Vagina (tissue), 2 donors: ENCODE measurements around the gene NEB. TPM values are rescaled to one million over a fixed set of nuclear protein-coding genes. Genes with fewer than 3 reads are reported as not detected.

Experiments
- DNase-seq, 2 donors: peaks; one replicate each; pipeline ENCODE4 v3.0.0-alpha.2; 2017; ENCODE audit errors: extremely low spot score in 2 of 2
- H3K27ac ChIP-seq: fragments of 200-600 bp; sonication (generic); one replicate; pipeline ENCODE4 v1.5.1; 2019
- H3K27me3 ChIP-seq: fragments of 200-600 bp; sonication (generic); one replicate; pipeline ENCODE4 v1.5.1; 2019
- H3K36me3 ChIP-seq, 2 donors: fragments of 200-600 bp; sonication (generic); one replicate each; pipeline ENCODE4 v1.5.1; 2017 to 2019
- H3K4me1 ChIP-seq: fragments of 200-600 bp; sonication (generic); one replicate; pipeline ENCODE4 v1.5.1; 2019
- H3K4me3 ChIP-seq, 2 donors: fragments of 200-600 bp; sonication (generic); 1 replicate in 1 of 2; 2 replicates in 1 of 2; pipeline ENCODE4 v1.5.1; 2016 to 2019
- H3K9me3 ChIP-seq: fragments of 200-600 bp; sonication (generic); one replicate; pipeline ENCODE4 v1.5.1; 2019
- CTCF ChIP-seq, 3 experiments: fragments of 450-650 bp in 2 of 3; fragments of 200-600 bp in 1 of 3; sonication (generic) in 1 of 3; IDR thresholded peaks; one replicate each; pipeline ENCODE4 v1.5.1; 2017 to 2019; ENCODE audit warnings: antibody characterized with exemption in 3 of 3, mild to moderate bottlenecking in 2 of 3, moderate library complexity in 2 of 3
- POLR2A ChIP-seq, 2 donors: fragments of 450-650 bp; IDR thresholded peaks; one replicate each; pipeline ENCODE4 v1.6.1; 2017; ENCODE audit warnings: antibody characterized with exemption in 2 of 2, mild to moderate bottlenecking in 2 of 2, moderate library complexity in 2 of 2
- POLR2AphosphoS5 ChIP-seq, 2 donors: sonication (generic); formaldehyde crosslinking; IDR thresholded peaks; one replicate each; pipeline ENCODE4 v1.9.0; 2017; ENCODE audit warnings: antibody characterized with exemption in 2 of 2, mild to moderate bottlenecking in 2 of 2, low read depth in 1 of 2; ENCODE audit not compliant: insufficient read depth in 1 of 2
- intact Hi-C: fragments of 100-400 bp; cut with DNase I; formaldehyde crosslinking; loops from one replicate; pipeline ENCODE4 v1.15.1; 2023
- total RNA-seq: library from RNA; depleted of rRNA; stranded (reverse); fragments of >200 nt; gene quantifications from one replicate; pipeline ENCODE4 v1.2.3, GENCODE V29; 2016

NEB gene
- total RNA-seq, 1 donor from 2014 or later, result 0.98 TPM

GRCh38 chr2:151728804-151729414 lies 5.4 kb downstream of the NEB start:
- DNase-seq, result no peak
- intact Hi-C loops, result no loop called here
- Histone ChIP-seq H3K27me3 (no peaks in the 10 kb centered on the region), H3K27ac (no peak overlapping the region), H3K4me3 (no peak overlapping the region), H3K9me3 (no peaks in the 10 kb centered on the region), H3K36me3 (no peaks in the 10 kb centered on the region), H3K4me1 (no peaks in the 10 kb centered on the region)
- TF ChIP-seq CTCF (IDR thresholded peaks at IDR 0.05) (no peak), POLR2A (IDR thresholded peaks at IDR 0.05) (no peak), POLR2AphosphoS5 (IDR thresholded peaks at IDR 0.05; ENCODE audit: insufficient read depth in 1 of 2, low read depth in 1 of 2) (no peak)

- Histone ChIP-seq H3K4me1 (no peaks in the 10 kb centered on the region), H3K4me3 (no peak overlapping the region), H3K9me3 (no peaks in the 10 kb centered on the region), H3K36me3 (no peaks in the 10 kb centered on the region), H3K27me3 (no peaks in the 10 kb centered on the region), H3K27ac (no peak overlapping the region)
- intact Hi-C loops, result no loop called here
- TF ChIP-seq CTCF (IDR thresholded peaks at IDR 0.05) (no peak), POLR2AphosphoS5 (IDR thresholded peaks at IDR 0.05; ENCODE audit: insufficient read depth in 1 of 2, low read depth in 1 of 2) (no peak), POLR2A (IDR thresholded peaks at IDR 0.05) (no peak)
- DNase-seq, result no peak
Observed at GRCh38 chr2:151727593-151728552, 6.4 kb downstream of the NEB start.

GRCh38 chr2:151721161-151721560 lies 13.1 kb downstream of the NEB start:
- intact Hi-C loops, result no loop called here
- H3K9me3 ChIP-seq, result no peaks in the 10 kb centered on the region
- TF ChIP-seq POLR2A (IDR thresholded peaks at IDR 0.05), result no peak
- no peak for TF ChIP-seq POLR2AphosphoS5 (IDR thresholded peaks at IDR 0.05; ENCODE audit: insufficient read depth in 1 of 2, low read depth in 1 of 2)
- TF ChIP-seq CTCF (IDR thresholded peaks at IDR 0.05), result no peak

GRCh38 chr2:151720521-151720920 lies 13.8 kb downstream of the NEB start:
- no peak overlapping the region for H3K27ac ChIP-seq
- DNase-seq, result no peak
- TF ChIP-seq POLR2AphosphoS5 (IDR thresholded peaks at IDR 0.05; ENCODE audit: insufficient read depth in 1 of 2, low read depth in 1 of 2) (no peak), POLR2A (IDR thresholded peaks at IDR 0.05) (no peak), CTCF (IDR thresholded peaks at IDR 0.05) (no peak)
- H3K9me3 ChIP-seq, result no peaks in the 10 kb centered on the region
- intact Hi-C loops, result no loop called here
- H3K4me1 ChIP-seq, result no peaks in the 10 kb centered on the region
- H3K36me3 ChIP-seq, result no peaks in the 10 kb centered on the region
- H3K27me3 ChIP-seq, result no peaks in the 10 kb centered on the region
- H3K4me3 ChIP-seq, result no peak overlapping the region

More at GRCh38 chr2:151721161-151721560, 13.1 kb downstream of the NEB start:
- H3K36me3 ChIP-seq, result no peaks in the 10 kb centered on the region
- H3K27me3 ChIP-seq, result no peaks in the 10 kb centered on the region
- H3K4me3 ChIP-seq, result no peak overlapping the region
- no peak overlapping the region for H3K27ac ChIP-seq
- no peak for DNase-seq
- H3K4me1 ChIP-seq, result no peaks in the 10 kb centered on the region
